ENCODE measurements around the gene SDK1.

The SDK1 gene

GRCh38 chr7:4149645-4150044 lies 848.6 kb downstream of the SDK1 start:
- Mint-ChIP-seq H3K36me3 (ENCODE audit: low read depth) (no peaks in the 10 kb centered on the region), H3K4me1 (ENCODE audit: low read depth) (no peaks in the 10 kb centered on the region), H3K27ac (no peak overlapping the region), H3K27me3 (peaks cover 9% of the 10 kb centered on the region), H3K9me3 (no peaks in the 10 kb centered on the region), H3K4me3 (no peak overlapping the region)
- intact Hi-C loops (cut with micrococcal nuclease) = no loop called here

- Mint-ChIP-seq H3K36me3 (ENCODE audit: low read depth) (no peaks in the 10 kb centered on the region), H3K9me3 (no peaks in the 10 kb centered on the region), H3K4me1 (ENCODE audit: low read depth) (no peaks in the 10 kb centered on the region), H3K27ac (no peak overlapping the region), H3K4me3 (no peak overlapping the region), H3K27me3 (peaks cover 1% of the 10 kb centered on the region)
- intact Hi-C loops (cut with micrococcal nuclease) = no loop called here
These were observed 849.7 kb downstream of the SDK1 start for GRCh38 chr7:4150731-4151130.

- Mint-ChIP-seq H3K4me3 (no peak overlapping the region), H3K27ac (no peak overlapping the region), H3K9me3 (no peaks in the 10 kb centered on the region), H3K27me3 (no peaks in the 10 kb centered on the region), H3K36me3 (ENCODE audit: low read depth) (no peaks in the 10 kb centered on the region), H3K4me1 (ENCODE audit: low read depth) (no peaks in the 10 kb centered on the region)
- intact Hi-C loops (cut with micrococcal nuclease) = no loop called here
These were observed 850.5 kb downstream of the SDK1 start for GRCh38 chr7:4151524-4151923.

GRCh38 chr7:4151926-4152549 lies 851.0 kb downstream of the SDK1 start:
- Mint-ChIP-seq H3K27me3 (no peaks in the 10 kb centered on the region), H3K36me3 (ENCODE audit: low read depth) (no peaks in the 10 kb centered on the region), H3K9me3 (no peaks in the 10 kb centered on the region), H3K27ac (no peak overlapping the region), H3K4me3 (no peak overlapping the region), H3K4me1 (ENCODE audit: low read depth) (no peaks in the 10 kb centered on the region)
- intact Hi-C loops (cut with micrococcal nuclease) = no loop called here

GRCh38 chr7:4154882-4155535 lies 854.0 kb downstream of the SDK1 start:
- H3K36me3 Mint-ChIP-seq (ENCODE audit: low read depth) = no peaks in the 10 kb centered on the region
- H3K4me1 Mint-ChIP-seq (ENCODE audit: low read depth) = no peaks in the 10 kb centered on the region
- no peaks in the 10 kb centered on the region for H3K27me3 Mint-ChIP-seq
- no peaks in the 10 kb centered on the region for H3K9me3 Mint-ChIP-seq
- no peak overlapping the region for H3K4me3 Mint-ChIP-seq
- intact Hi-C loops (cut with micrococcal nuclease) = no loop called here
- no peak overlapping the region for H3K27ac Mint-ChIP-seq

- H3K27me3 Mint-ChIP-seq = no peaks in the 10 kb centered on the region
- H3K4me1 Mint-ChIP-seq (ENCODE audit: low read depth) = no peaks in the 10 kb centered on the region
- H3K4me3 Mint-ChIP-seq = no peak overlapping the region
- intact Hi-C loops (cut with micrococcal nuclease) = no loop called here
- no peaks in the 10 kb centered on the region for H3K36me3 Mint-ChIP-seq (ENCODE audit: low read depth)
- H3K27ac Mint-ChIP-seq = no peak overlapping the region
- H3K9me3 Mint-ChIP-seq = no peaks in the 10 kb centered on the region
These were observed 855.1 kb downstream of the SDK1 start for GRCh38 chr7:4156190-4156589.

- H3K27ac Mint-ChIP-seq = no peak overlapping the region
- H3K4me1 Mint-ChIP-seq (ENCODE audit: low read depth) = no peaks in the 10 kb centered on the region
- H3K4me3 Mint-ChIP-seq = no peak overlapping the region
- no peaks in the 10 kb centered on the region for H3K36me3 Mint-ChIP-seq (ENCODE audit: low read depth)
- intact Hi-C loops (cut with micrococcal nuclease) = no loop called here
- H3K27me3 Mint-ChIP-seq = no peaks in the 10 kb centered on the region
- no peaks in the 10 kb centered on the region for H3K9me3 Mint-ChIP-seq
These were observed 856.6 kb downstream of the SDK1 start for GRCh38 chr7:4157651-4158050.

- no peaks in the 10 kb centered on the region for H3K27me3 Mint-ChIP-seq
- H3K36me3 Mint-ChIP-seq (ENCODE audit: low read depth) = no peaks in the 10 kb centered on the region
- no peaks in the 10 kb centered on the region for H3K9me3 Mint-ChIP-seq
- intact Hi-C loops (cut with micrococcal nuclease) = no loop called here
- no peak overlapping the region for H3K27ac Mint-ChIP-seq
- no peak overlapping the region for H3K4me3 Mint-ChIP-seq
- H3K4me1 Mint-ChIP-seq (ENCODE audit: low read depth) = no peaks in the 10 kb centered on the region
These were observed 857.5 kb downstream of the SDK1 start for GRCh38 chr7:4158441-4159153.

GRCh38 chr7:4159154-4159501 lies 858.1 kb downstream of the SDK1 start:
- Mint-ChIP-seq H3K9me3 (no peaks in the 10 kb centered on the region), H3K4me3 (no peak overlapping the region), H3K4me1 (ENCODE audit: low read depth) (no peaks in the 10 kb centered on the region), H3K36me3 (ENCODE audit: low read depth) (no peaks in the 10 kb centered on the region), H3K27ac (no peak overlapping the region), H3K27me3 (no peaks in the 10 kb centered on the region)
- intact Hi-C loops (cut with micrococcal nuclease) = no loop called here

- Mint-ChIP-seq H3K27me3 (no peaks in the 10 kb centered on the region), H3K27ac (no peak overlapping the region), H3K36me3 (ENCODE audit: low read depth) (no peaks in the 10 kb centered on the region), H3K4me1 (ENCODE audit: low read depth) (no peaks in the 10 kb centered on the region), H3K9me3 (no peaks in the 10 kb centered on the region), H3K4me3 (no peak overlapping the region)
- intact Hi-C loops (cut with micrococcal nuclease) = no loop called here
These were observed 858.9 kb downstream of the SDK1 start for GRCh38 chr7:4159761-4160554.

- no peak overlapping the region for H3K27ac Mint-ChIP-seq
- no peaks in the 10 kb centered on the region for H3K4me1 Mint-ChIP-seq (ENCODE audit: low read depth)
- H3K4me3 Mint-ChIP-seq = no peak overlapping the region
- H3K27me3 Mint-ChIP-seq = no peaks in the 10 kb centered on the region
- H3K9me3 Mint-ChIP-seq = no peaks in the 10 kb centered on the region
- intact Hi-C loops (cut with micrococcal nuclease) = no loop called here
- H3K36me3 Mint-ChIP-seq (ENCODE audit: low read depth) = no peaks in the 10 kb centered on the region
These were observed 862.0 kb downstream of the SDK1 start for GRCh38 chr7:4162884-4163564.

- no peaks in the 10 kb centered on the region for H3K27me3 Mint-ChIP-seq
- H3K27ac Mint-ChIP-seq = no peak overlapping the region
- H3K9me3 Mint-ChIP-seq = no peaks in the 10 kb centered on the region
- intact Hi-C loops (cut with micrococcal nuclease) = no loop called here
- no peak overlapping the region for H3K4me3 Mint-ChIP-seq
- H3K4me1 Mint-ChIP-seq (ENCODE audit: low read depth) = no peaks in the 10 kb centered on the region
- H3K36me3 Mint-ChIP-seq (ENCODE audit: low read depth) = no peaks in the 10 kb centered on the region
These were observed 862.6 kb downstream of the SDK1 start for GRCh38 chr7:4163565-4164203.

- no peak overlapping the region for H3K4me3 Mint-ChIP-seq
- intact Hi-C loops (cut with micrococcal nuclease) = no loop called here
- no peak overlapping the region for H3K27ac Mint-ChIP-seq
- no peaks in the 10 kb centered on the region for H3K36me3 Mint-ChIP-seq (ENCODE audit: low read depth)
- no peaks in the 10 kb centered on the region for H3K9me3 Mint-ChIP-seq
- H3K4me1 Mint-ChIP-seq (ENCODE audit: low read depth) = no peaks in the 10 kb centered on the region
- H3K27me3 Mint-ChIP-seq = no peaks in the 10 kb centered on the region
These were observed 863.5 kb downstream of the SDK1 start for GRCh38 chr7:4164556-4164955.
